Measurements from ENCODE around the gene CELF2.

Gene CELF2

DNA sequence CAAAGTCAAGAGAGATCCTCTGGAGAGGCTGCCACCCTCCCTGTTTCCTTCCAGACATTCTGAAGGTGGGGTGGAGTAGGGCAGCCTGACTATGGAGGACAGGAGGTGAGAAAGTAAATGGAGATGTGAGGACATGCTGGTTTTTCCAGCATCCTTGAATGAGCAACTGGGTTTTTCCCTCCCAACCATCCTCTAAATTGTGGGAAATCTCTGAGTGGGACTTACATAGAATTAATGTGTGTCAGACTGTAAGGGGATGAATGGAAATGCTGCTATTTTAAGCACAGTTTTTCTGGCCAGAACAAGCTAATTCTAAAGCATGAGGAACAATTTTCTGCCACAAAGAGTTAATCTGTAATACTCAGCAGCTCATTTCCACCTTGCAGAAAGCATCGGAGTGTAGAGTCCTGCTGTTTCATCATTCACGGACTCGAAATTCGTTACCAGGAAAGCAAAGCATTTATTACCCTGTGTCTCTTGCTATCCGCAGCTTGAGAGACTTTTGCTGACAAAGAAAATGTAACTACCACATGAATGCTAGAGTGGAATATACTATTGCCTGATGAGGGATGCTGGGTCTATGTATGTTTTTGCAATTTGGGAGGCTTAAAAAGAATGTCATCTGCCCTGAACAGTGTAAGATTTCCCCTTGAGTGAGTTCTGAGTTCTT lies 213.0 kb downstream of the CELF2 start:
- no peak for DNase-seq

DNA sequence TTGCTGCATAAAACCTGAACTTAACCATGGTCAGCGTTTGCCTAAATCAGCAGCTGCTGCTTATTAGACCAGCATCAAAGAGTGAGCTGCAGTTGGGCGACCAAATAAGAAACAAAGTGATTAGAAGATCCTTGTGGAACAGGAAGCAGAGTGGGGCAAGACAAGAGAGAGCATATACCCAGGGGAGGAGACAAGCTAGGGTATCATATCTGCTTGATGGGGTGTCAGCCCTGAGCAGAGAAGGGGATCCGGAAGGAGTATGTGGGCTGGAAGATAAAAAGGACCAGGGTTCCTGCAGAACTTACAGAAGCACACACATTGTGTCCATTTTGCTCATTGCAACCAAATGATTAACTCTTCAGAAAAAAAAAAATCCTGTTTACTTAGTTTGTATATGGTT lies 213.6 kb downstream of the CELF2 start:
- no peak for DNase-seq

DNA sequence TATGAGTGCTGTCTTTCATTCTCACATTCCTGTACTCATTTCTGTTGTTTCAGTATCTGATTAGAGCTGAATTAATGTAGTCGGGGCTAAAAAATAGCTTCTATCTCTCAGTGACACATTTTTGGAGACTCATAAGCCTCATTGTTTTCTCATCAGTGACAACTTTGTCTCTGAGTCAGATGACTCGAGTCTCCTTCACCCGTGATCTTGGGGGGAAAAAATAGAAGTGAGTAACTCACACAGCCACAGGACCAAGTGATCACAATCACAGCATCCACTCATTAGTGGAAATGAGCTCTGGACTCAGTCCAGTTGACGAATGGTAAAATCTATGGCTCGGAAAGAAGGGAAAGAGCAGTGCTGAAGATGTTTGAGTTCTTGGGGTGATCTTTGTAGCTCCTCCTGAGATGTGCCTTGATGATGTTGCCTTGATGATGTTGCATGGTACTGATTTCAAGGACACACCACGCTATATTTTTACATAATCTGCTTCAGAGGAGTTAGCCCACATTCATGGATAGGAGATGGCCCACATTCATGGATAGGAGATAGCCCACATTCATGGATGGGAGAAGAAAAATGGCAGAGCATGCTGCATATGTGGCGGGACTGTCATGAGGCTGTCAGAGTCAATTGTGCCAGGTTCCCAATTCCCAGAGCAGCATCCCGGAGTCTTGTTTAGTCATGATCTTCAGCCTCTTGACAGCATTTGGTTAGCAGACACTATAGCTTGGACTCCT lies 214.7 kb downstream of the CELF2 start:
- no peak for DNase-seq

DNA sequence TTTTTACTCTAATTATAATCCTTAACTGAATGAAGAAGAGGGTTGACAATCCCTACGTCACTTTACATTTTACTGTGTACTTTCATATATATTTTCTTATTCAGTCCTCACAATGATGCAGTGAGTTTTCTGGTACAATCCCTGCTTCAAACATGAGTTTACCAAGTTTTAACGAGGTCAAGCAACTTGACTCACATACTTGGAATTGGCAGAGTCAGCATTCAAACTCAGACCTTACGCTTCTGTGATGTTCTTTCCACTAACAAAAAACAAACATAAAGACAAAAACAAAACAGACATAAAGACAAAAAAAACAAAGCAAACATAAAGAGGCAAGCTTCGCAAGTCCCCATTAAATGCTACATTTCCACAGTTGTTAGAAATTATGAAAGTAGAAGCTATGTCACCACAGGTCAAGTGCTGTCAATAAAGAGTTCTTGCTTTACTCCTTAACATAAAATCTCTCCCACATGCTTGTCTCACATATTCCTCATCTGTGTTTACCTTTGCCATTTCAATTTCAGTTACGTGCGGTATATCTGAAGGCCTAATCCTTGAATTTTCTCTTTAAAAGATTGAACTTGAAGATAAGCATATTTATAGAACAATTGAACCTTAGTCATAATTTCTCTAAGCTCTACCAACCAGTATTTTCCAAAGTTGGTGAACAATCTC lies 217.3 kb downstream of the CELF2 start:
- DNase-seq: no peak

DNA sequence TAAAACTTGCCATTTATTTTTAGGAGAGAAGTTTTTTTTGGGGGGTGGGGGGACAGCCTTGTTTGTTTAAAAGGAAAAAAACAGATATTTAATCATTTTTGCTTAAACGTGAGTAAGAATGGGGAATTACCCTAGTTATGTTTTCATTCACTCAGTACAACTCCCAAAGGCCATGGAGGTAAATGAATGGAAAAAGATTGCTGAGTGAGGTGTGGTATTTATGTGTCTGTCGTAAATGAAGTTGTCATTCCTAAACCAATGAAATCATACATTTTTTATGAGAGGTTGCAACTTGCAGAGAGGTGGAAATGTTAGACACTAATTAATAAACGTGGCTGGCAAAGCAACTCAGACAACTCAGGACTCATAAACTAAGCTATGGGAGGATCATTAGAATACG lies 218.1 kb downstream of the CELF2 start:
- no peak for DNase-seq

DNA sequence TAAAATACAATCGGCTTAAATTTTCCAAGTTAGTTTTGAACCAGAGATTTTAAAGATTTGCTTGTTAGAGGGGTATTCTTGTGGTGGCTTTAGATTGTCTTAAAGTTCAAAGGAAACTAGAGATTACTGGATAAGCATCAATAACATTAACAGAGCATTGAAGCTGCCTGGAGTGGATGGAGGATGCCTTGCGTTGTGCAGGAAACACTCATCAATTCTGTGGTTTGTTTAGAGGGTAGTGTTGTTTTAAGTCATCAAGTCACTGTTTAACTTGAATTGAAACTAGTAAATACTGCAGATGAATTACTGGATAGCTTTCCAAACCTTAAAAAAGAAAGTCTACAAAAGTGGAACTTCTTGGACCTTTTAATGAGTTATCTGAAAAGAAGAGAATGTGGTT lies 218.6 kb downstream of the CELF2 start:
- peak; percentile 62 for DNase-seq

DNA sequence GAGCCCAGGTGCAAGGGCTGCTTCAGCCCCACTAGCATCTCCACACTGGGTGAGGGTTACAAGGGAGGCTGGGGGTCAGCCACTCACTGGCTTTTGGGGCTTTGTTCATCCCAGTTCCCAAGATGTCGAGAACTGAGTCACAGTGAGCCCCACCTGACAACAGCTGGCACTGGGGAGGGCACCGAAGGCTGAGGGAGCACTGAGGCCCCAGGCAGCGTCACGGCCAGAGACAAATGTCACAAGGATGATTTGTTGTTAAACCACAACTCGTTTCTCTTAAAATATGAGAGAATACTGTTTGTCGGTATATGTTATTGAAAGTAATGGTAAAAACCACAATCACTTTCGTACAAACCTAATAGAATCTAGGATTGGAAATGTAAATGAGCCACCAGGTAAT lies 219.9 kb downstream of the CELF2 start:
- peak; percentile 41 for DNase-seq

DNA sequence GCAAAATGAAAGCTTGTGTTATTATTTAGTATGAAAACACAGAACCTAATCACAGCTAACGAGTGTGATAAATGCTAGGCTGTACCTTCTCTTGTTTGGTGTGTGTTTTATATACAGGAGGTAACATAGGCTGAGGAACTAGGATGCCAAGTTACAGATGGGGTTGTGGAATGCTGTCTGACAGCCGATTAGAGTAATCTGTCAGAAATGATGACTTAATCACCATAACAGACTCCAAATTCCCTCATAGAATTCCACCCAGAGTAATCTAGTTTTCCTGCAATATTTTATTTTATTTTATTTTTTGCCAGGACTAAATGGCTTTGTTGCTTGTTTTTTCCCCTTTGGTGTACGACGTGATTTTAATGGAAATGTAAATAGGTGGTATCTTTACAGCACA lies 221.2 kb downstream of the CELF2 start:
- DNase-seq: no peak

DNA sequence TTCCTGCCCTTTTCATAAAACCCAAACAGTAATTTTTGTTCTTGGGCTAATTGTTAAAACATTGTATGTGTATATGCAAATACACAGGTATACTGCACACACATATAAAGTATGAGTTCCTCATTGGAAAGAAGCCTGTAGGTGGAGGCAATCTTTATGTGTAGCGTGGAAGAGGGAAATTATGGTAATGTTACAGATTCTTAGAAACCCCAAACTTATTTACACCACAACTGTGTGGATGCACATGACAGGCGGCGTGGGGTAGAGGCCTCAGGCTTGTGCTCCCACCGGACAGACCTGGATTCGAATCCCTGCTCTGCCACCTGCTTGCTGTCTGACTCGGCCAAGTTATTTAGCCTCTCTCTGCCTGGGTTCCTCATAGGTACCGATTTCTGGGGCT lies 223.0 kb downstream of the CELF2 start:
- DNase-seq: no peak

DNA sequence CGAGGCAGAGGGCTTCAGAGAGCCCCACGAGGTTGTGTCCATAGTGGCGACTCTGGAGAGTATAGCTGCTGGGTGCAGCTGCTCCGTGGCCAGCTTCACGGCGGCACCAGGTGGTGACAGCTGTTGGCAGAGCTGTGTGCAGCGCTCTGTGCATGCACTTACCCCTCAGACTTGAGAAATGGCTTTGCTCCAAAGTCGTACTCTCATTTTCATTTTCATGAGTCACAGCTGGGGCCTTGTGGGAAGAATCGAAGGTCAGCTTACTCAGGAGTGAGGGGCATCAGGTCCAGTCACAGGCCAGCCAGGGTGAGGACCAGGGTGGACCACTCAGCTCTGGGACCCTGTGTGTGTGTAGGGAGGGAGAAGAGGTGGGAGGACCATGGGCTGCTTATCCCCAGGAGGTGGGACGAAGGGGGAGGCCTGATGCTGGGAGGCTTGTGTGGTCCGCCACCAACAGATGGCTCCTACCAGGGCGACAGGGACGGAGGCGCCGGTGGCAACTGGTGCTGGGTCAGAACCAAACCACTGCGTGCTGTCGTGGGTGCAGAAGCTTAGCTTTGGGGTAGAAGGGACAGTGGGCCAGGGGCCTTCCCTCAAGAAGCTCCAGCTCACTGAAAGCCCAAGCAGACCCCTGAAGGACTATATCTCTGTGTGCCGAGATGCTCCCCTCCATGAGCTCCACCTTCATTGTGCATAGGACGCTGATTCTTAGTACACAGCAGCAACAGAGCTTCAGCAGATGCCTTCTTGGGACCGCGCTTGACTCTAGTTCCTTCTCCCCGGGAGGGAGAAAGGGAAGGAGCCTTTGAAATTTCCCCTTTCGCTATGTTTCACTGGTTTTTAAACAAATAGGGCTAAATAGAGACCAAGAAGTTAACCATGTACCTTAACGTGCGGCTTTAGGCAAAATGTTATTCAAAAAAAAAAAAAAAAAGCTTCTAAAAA lies 225.0 kb downstream of the CELF2 start:
- no peak for DNase-seq

DNA sequence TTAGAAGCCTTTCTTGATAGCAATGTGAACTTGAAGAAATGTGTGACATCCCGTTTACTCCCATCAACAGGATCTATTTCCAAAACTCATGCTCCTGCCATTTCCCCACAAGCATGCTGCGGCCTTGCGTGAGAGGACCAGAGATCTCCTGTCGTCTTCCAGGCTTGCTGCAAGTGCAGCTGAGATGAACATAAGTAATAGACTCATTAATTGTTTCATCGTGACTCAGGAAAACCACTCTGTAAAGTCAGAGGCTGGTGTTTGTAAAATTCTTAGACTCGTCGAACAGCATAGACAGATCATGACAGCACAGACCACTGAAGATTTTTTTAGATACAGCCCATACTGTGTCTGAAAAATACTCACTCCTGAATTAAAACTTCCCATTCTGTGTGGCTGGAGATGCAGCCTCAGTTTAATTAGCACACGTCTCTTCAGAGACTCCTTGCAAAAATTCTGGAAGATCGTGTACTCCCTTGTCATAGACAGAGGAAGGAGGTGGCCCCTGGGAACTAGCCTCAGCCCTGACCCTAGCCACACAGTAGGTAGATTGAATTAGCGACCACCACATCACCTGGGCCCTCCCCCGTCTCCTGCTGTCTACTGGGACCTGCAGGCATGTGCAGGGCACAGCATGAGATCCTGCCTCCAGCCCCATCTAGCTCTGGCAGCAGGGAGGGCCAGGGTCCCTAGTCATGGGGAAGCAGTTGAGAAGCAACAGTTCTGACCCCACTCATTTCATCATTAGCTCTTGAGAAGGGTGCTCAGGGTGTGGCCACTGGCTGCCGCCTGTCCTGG lies 226.0 kb downstream of the CELF2 start:
- no peak for DNase-seq

DNA sequence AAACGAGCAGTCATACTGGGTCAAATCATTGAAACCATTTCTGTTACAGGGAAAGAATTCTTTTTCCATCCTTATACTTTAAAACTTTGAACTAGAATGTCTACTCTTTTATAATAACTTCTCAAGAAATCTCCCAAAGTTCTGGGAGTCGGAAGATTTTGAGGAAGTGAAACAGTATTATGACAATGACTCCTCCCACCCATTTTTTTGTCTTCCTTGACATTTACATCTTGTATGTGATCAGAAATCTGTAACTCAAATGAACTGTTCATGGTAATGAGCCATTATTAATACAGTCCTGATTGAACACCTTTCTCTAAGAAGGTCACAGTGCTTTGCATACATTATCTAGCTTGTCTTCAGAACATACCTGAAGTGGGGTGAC lies 227.4 kb downstream of the CELF2 start:
- no peak for DNase-seq

DNA sequence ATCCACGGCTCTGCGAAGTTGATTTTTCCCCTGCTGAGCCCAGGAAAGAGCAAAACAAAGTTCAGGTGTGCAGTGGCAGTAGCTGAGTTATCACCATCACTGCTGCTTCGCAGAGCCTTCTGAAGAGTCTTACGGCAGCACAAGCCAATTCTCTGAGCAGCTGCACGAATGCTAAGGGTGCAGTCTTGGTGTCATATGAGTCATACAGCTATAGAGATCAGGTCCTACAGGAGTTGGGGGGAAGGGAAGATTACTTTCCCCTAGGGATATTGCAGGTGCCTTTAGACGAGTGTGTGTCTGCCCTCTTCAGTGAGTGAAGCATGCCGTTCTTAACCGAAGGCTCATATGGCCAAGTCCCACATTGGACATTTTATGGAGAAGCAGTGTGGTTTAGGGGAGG lies 227.8 kb downstream of the CELF2 start:
- no peak for DNase-seq

DNA sequence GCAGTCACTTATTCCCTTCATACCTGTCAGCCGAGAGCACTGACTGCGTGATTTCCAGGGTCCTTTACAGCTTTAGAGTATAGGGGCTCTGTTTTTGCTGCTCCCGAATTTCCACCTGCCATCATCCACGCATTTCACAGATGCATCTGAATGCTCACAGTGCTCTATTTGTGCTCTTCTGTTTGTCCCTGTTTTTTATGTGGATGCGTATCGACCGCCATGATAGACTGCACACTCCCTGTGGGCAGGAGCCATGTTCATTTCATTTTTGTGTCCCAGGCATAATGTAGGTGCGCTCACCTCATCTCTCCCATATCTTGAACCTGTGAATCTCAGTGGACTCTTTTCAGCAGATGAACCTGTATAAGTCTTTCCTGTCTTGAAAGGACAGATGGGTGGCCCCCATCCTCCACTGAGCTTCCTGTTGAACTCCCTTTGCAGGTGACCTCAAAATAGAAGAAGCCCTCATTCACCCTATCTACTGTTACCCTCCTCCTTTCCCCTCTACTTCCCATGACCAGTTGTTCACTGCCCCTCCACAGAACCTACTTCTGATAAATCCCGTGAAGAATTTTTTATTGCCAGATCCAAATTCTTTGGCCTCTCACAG lies 228.4 kb downstream of the CELF2 start:
- no peak for DNase-seq

DNA sequence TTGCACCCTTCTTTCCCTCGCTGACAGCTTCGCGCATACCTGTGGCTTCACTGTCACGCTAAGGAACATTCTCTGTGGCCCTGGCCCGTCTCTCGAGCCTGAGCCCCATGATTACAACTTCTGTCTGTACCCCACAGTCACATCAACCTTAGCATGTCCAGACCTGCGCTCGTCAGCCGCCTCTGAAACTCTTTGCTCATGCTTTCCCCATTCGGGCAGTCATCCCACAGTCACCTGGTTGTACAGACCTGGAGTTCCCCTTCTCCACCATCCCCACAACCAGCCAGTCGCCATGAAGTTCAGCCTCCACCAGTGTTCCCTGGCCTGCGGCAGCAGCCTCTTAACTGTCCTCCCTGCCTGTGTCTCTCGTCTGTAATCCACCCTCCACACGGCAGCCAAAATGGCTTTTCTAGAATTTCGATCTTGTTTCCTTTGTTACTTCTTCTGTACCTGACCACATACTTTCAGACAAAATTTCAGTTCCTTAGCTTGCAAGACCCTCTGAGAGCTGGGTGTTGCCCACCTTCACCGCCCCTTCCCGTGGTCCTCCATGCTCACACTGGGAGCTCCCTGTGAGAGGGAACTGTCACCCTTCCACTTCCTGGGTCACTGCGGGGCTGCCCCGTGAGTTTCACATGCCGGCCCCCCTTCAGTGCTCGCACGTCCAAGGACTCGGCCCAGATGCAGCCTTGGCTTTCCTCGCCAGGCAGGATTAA lies 229.2 kb downstream of the CELF2 start:
- DNase-seq: no peak

DNA sequence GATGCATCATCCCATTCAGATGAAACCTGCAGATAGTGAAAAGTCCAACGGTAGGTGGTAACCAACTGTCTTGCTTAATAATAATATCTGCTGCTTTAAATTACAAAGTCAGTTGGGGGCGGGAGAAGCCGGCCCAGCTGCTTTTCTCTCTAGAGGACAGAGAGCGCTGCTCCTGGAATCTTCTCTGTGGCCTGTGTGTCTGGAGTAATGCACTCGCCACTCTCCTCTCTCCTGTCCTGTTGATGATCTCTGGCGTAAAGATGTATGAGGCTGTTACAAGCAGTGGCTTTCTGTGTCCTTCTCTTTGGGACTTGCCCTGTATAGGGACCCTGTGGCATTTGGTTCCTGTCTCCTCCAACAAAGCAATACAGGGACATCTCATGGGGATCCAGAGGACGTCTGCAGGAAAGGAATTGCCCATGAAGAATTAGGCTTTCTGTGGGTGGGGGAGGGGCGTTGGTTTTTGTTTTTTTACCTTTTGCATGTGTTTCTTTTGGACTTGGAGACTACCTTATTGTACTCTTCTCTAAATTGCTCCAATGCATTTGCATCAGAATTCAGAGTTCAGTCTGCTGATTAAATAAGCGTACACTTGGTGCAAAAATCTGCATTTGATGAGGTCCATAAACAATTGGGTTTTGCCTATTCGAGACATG lies 231.6 kb downstream of the CELF2 start:
- no peak for DNase-seq

DNA sequence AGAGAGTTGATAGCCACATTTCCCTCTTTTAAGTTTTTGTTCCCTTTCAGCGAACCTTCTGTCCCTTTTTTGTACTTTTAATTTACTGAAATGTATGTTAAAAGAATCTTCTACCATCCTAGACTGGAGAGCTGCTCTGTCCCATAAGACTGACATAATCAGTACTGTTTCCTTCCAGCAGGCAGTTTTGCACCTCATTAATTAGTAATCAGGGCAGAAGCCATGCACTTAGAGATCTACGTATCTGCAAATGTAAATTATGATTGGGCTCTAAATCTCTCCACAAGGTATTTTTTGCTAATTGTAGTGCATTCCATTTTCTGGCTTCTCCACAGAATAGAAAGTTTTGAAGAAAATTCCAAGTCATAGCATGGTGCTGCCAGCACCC lies 232.1 kb downstream of the CELF2 start:
- no peak for DNase-seq

DNA sequence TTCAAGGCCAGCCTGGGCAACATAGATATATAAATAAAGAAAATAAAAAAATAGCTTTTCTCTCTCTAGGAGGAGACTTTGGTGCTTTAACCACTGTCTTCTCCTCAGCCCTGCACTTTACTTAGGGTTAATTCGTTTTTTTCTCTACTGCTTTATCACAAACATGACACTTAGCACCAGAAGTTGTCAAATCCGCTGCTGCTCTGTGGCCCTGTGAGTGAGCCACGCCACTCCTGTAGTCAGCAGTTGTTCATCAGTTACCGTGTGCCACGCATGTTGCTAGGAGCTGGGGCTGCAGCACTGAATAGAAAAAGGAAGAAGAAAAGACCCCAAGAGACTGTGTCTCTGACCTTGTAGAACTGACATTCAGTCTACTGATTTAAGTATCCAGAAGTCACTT lies 232.6 kb downstream of the CELF2 start:
- no peak for DNase-seq

DNA sequence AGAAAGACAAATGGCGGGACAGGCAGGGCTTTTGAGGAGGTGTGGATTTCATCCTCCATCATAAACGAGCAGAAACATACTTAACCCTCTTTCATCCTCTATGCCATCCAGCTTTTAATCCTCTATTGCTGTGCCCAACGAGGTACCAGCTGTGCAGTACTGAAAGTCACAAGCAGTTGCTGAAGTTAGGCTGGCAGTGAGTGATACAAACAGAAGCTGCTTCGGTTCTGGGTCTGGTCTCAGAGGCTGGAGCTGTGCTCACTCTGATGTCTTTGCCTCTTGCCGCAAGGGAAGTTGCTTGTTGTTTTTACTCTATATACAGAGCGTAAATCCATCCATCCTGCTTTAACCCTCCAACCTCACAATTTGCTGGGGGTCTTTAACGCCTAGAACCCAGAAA lies 235.2 kb downstream of the CELF2 start:
- no peak for DNase-seq

DNA sequence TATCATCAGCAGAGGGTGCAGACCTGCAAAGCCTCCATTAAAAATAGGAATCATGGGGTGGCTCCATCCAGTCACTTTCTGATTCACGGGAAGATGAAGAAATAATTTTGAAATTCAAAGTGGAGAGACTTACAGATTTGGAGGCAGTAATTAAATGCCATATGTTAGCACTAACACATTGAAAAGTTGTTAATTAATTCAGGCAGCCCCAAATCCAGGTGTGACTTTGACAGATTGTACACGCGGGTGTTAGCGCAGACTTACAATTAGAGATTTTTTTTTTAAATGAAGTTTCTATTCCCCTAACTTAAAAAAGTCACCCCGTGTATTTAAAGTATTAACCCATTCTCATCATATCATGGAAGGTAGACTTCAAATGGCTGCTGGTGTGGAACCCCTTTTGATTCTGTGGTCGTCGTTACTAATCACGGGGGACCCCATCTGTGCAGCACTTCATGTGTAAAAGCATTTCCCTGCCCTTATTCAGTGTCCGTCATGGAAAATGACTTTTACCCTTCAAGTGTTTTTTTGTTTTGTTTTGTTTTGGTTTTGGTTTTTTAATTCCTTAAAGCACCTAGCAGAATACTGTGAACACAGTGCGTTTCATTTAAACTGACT lies 235.8 kb downstream of the CELF2 start:
- no peak for DNase-seq

Measured in CD4-positive, alpha-beta T cell treated with Interleukin-17A for 1 hour (primary cell).